KMS-11 (cell line): ENCODE data around the gene SF3A2.

Source experiments
- H2AFZ ChIP-seq: fragments of 200-600 bp; sonication (generic); 2 replicates; pipeline ENCODE4 v1.6.1; 2016; ENCODE audit warnings: antibody characterized with exemption, mixed run types, low read depth
- H3K27ac ChIP-seq: fragments of 200-600 bp; sonication (generic); 2 replicates; pipeline ENCODE4 v1.6.1; 2016; ENCODE audit warnings: mild to moderate bottlenecking, mixed run types
- H3K27me3 ChIP-seq: fragments of 200-600 bp; sonication (generic); 2 replicates; pipeline ENCODE4 v1.6.1; 2017; ENCODE audit warnings: mild to moderate bottlenecking, low read depth, mixed run types, moderate library complexity; ENCODE audit not compliant: insufficient read depth
- H3K36me3 ChIP-seq: fragments of 200-600 bp; sonication (generic); 2 replicates; pipeline ENCODE4 v1.6.1; 2017; ENCODE audit warnings: mild to moderate bottlenecking, mixed run types; ENCODE audit not compliant: insufficient read depth
- H3K4me1 ChIP-seq: fragments of 200-600 bp; sonication (generic); 2 replicates; pipeline ENCODE4 v1.6.1; 2016; ENCODE audit warnings: mild to moderate bottlenecking, low read depth, mixed run types; ENCODE audit not compliant: poor library complexity, severe bottlenecking
- H3K4me2 ChIP-seq: fragments of 200-600 bp; sonication (generic); 2 replicates; pipeline ENCODE4 v1.7.0; 2016; ENCODE audit warnings: mild to moderate bottlenecking, mixed run types
- H3K4me3 ChIP-seq: fragments of 200-600 bp; sonication (generic); IDR thresholded peaks from 2 replicates; pipeline ENCODE4 v1.6.1; 2017; ENCODE audit warnings: low read depth, low read length, mixed read lengths; ENCODE audit not compliant: insufficient read depth
- H3K79me2 ChIP-seq: fragments of 200-600 bp; sonication (generic); 2 replicates; pipeline ENCODE4 v1.6.1; 2016; ENCODE audit warnings: low read depth, mixed run types; ENCODE audit not compliant: insufficient read depth
- H3K9ac ChIP-seq: fragments of 200-600 bp; sonication (generic); 2 replicates; pipeline ENCODE4 v1.6.1; 2016; ENCODE audit warnings: mild to moderate bottlenecking, mixed run types
- H4K20me1 ChIP-seq: fragments of 200-600 bp; sonication (generic); 2 replicates; pipeline ENCODE4 v1.6.1; 2016; ENCODE audit warnings: mild to moderate bottlenecking, mixed run types; ENCODE audit not compliant: insufficient read depth
- CTCF ChIP-seq: fragments of 200-600 bp; sonication (generic); conservative IDR thresholded peaks from 2 replicates; pipeline ENCODE4 v1.6.1; 2017; ENCODE audit warnings: low read depth, mild to moderate bottlenecking, antibody characterized with exemption, low read length, moderate library complexity, mixed read lengths

SF3A2 gene

GRCh38 chr19:2246014-2246620, 9.5 kb downstream of the SF3A2 start:
- H3K4me3 ChIP-seq: no peak overlapping the region
- no peak overlapping the region for H3K27ac ChIP-seq
- no peaks in the 10 kb centered on the region; the same call in 1 of the 2 replicates for H3K36me3 ChIP-seq
- peaks cover 21% of the 10 kb centered on the region for H3K79me2 ChIP-seq
- H2AFZ ChIP-seq: no peak overlapping the region
- no peak for TF ChIP-seq CTCF
- no peak overlapping the region for H3K9ac ChIP-seq
- H4K20me1 ChIP-seq: peaks cover 13% of the 10 kb centered on the region
- H3K27me3 ChIP-seq: no peaks in the 10 kb centered on the region
- H3K4me1 ChIP-seq: no peaks in the 10 kb centered on the region
- no peak overlapping the region for H3K4me2 ChIP-seq

GRCh38 chr19:2246801-2247361, 10.3 kb downstream of the SF3A2 start:
- H3K79me2 ChIP-seq: peaks cover 14% of the 10 kb centered on the region
- H4K20me1 ChIP-seq: peaks cover 6% of the 10 kb centered on the region; the same call in 1 of the 2 replicates
- no peak overlapping the region for H3K4me3 ChIP-seq
- no peak overlapping the region for H3K4me2 ChIP-seq
- no peak for TF ChIP-seq CTCF
- no peaks in the 10 kb centered on the region for H3K27me3 ChIP-seq
- H2AFZ ChIP-seq: no peak overlapping the region
- H3K27ac ChIP-seq: no peak overlapping the region
- no peak overlapping the region for H3K9ac ChIP-seq
- H3K36me3 ChIP-seq: no peaks in the 10 kb centered on the region; the same call in 1 of the 2 replicates
- H3K4me1 ChIP-seq: no peaks in the 10 kb centered on the region

- H4K20me1 ChIP-seq: peaks cover 3% of the 10 kb centered on the region; the same call in 1 of the 2 replicates
These were observed 10.9 kb downstream of the SF3A2 start for GRCh38 chr19:2247433-2248101.

More at GRCh38 chr19:2247433-2248101, 10.9 kb downstream of the SF3A2 start:
- no peak overlapping the region for H3K4me3 ChIP-seq
- no peak overlapping the region for H3K27ac ChIP-seq
- H2AFZ ChIP-seq: no peak overlapping the region
- no peaks in the 10 kb centered on the region for H3K27me3 ChIP-seq
- TF ChIP-seq CTCF: no peak
- peaks cover 7% of the 10 kb centered on the region for H3K79me2 ChIP-seq
- no peak overlapping the region for H3K4me2 ChIP-seq
- no peak overlapping the region for H3K9ac ChIP-seq
- no peaks in the 10 kb centered on the region for H3K4me1 ChIP-seq
- H3K36me3 ChIP-seq: no peaks in the 10 kb centered on the region; the same call in 1 of the 2 replicates
